Activated CD4-positive, alpha-beta T cell treated with anti-CD3 and anti-CD28 coated beads, Interleukin-2, amount 50 U/mL, for 1 hour (primary cell): ENCODE results near the gene PDE10A.

ENCODE experiments used
- DNase-seq: peaks from one replicate; pipeline ENCODE4 v3.0.0-alpha.2; 2020

Gene PDE10A

DNA sequence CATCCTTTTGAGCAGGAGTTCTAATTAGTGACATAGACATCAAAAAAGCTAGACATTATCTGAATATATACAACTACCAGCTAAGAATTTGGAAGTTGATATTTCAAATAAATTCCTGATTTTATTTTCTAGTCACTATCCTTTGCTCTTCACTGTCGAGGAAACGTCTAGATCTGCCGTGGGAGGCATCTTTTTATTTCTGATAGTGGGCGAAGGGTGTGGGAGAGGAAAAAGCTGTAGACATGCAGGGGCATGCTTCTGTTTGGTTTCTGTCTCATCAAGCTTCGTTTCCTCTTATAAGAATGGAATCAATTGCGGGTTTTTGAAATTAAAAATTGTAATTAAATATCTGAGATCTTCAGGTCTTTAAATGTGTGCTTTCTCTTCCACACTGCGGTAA, 337.4 kb downstream of the PDE10A start:
- no peak for DNase-seq

DNA sequence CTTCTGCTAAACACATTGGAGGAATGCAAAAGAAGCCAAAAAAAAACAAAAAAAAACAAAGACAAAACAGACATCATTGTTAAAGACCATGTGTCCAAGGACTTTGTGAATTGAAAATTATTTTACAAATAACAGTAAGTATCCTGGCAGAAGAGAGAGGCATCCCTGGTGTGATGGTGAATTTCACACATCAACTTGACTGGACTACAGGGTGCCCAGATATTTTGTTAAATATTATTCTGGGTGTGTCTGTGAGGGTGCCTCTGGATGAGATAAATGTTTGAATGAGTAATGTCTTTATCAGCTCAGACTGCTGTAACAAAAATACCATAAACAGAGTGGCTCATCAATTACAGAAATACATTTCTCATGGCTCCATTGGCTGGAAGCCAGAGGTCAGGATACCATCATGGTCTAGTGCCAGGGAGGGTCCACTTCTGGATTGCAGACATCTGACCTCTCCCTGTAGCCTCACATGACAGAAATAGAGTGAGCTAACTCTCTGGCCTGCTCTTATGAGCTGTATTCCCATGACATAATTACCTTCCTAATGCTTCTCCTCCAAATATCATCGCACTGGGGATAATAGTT, 341.4 kb downstream of the PDE10A start:
- DNase-seq, result no peak

DNA sequence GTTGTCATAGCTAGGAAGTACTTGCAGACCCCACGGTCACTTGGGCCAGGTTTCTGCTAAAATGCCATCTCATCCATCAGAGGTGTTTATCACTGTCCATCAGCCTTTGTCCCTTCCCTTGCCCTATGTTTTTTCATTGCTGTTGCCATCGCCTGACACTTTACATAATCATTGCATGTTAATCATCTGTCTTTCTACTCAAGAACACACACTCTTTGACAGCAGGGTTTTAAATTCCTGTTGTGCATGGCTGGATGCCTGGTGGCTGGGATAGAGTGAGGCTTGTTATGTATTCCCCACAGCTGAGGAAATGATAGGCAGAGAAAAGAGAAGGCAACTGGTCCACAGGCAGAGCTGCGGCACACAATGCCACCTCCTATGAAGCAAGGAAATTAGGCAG, 341.9 kb downstream of the PDE10A start:
- DNase-seq, result no peak

DNA sequence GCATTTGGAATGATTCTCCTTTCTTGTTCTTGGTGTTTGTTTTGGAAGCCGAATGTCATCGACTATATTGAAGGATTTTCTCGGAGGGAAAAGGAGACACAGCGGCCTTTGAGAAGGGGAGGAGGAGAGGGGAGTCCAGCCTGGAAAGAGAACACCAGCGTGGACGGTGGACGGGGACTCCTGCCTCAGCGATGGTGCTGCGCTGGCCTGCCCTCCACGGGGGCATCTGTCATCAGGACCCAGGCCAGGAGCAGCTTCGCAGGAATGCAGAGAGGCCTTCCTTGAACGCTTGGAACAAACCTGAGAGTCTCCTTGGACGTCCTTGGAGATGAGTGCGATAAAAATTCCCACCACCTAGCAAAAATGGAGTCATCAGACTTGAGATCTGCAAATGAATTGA, 345.3 kb downstream of the PDE10A start:
- no peak for DNase-seq

DNA sequence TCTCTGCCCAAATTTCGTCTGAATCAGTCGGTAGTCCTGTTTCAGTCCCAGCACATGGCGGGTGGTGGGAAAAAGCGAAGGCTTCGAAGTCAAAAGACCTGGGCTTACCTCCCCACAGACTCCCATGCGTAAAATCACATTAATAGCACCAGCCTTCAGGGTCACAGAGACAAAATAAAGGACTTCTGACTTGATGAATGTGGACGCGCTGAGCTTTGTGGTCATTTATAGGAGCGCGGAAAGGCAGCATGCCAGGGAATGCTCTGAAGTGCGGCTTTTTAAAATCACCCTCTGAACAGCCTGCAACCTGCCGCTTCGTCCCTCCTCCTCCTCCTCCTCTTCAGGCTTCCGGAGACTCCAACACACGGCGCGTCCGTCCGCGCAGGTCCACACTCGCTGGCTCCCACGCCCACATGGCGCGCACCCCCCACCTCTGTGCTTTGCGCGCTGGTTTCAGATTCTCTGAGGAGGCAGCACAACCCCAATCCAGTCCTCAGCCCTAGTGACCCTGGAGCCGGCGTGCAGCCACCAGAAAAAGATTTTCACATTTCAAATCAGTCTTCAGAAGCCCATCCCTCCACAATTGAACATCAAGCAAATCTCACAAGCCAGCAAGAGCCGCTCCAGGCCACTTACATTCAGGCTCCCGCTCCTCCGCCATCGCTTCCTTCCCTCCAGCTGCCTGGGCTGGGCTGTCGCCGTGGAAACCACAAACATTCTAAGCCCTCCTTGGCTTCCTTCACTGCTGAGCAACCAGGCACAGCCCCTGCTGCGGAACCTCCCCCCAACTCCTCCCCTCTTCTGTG, 353.9 kb downstream of the PDE10A start, which contains the start of gene C6orf118:
C6orf118 (minus strand) TSS at position 680 of the 806 bp plus-strand sequence; CDS start at position 661, 19 bp downstream.
- no peak for DNase-seq

DNA sequence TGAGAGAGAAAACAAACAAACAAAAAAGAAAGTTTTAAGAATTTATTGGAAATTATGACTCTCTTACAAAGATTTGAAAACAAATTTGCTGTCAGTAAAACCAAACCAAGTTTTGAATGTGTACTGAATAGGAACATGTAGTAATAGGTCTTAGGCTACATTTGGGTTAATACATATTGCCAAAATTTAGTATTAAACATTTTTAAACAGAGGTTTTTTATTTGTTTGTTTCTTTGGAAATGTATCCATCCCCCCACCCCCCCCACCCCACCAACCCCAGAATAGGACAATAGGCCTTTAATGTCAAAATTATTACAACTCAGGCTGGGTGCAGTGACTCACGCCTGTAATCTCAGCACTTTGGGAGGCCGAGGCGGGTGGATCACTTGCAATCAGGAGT, 356.1 kb downstream of the PDE10A start:
- no peak for DNase-seq

DNA sequence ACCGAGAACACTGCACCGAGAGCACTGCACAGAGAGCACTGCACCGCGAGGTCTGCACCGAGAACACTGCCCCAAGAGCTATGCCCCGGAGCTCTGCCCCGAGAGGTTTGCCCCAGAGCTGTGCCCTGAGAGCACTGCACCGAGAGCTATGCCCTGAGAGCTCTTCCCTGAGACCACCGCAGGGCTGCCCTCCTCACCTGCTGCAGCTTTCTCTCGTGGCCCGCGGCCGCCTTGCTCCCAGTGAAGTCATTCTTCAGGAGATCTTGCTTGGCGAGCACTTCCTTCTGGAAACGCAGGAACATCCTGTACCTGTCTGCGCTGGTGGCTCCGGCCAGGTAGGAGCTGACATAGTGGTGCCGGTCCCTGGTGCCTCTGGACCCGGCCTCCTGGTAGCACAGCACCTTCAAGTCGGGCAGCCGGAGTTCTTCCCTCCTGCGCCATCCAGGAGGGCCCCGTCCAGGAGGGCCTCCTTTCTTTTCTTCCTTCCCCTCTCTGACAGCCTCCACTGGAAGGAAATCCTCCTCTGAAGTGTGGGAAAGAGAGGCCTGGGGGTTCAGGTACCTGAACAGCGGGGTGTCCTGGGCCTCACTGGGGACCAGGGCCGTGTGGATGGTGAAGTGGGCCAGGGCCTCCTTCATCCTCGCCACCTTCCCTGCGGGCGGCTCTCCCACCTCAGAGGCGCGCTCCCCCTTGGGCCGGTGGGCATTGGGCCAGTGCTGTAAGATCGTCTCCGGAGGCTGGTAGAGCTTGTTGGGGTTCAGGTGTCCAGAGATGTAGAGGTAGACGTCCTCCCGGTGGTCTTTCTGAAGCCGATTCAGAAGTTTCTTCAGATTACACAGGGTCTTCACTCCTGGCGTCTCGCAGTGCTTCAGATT, 361.4 kb downstream of the PDE10A start:
- DNase-seq, result no peak

DNA sequence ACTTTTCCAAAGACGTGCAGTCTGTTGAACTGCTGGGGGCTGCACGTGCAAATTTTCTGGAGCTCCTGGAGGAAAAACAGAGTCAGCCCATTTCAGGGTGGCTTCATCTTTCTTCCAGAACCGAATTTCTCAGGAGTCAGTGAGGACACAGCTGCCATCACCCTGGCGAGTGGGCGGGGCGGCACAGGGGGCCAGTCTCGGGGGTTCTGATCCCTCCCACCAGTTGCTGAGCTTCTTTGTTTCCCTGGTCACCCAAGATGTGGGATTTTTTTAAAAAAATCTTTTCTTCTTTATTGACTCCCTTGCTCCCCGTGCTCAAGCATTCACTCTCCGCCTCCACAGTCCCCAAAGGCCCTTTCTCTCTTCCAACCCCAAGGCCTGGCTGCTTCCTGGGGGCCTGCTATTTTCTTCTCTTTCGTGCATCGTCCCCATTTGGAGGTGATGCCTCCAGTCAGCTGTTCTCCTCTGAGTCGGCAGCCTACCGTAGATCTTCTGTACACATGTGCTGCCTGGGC, 362.6 kb downstream of the PDE10A start:
- DNase-seq, result no peak

DNA sequence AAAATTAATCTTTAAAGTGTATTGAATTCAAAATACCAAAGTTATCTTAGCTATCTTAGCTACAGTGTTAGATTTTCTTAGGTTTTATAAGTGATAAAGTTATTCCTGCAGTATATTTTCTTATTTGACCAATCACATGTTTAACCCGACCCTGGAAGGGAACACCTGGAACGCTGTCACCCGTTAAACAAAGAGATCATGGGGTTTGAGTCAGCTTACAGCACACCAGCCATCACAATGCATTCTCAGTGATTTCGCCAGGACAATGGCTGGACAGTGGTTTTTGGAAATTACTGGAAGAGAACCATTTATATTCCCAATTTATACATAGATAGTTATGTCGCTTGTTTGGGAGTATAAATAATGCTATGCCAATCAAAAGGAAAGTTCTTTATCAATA, 364.2 kb downstream of the PDE10A start:
- DNase-seq, result no peak

DNA sequence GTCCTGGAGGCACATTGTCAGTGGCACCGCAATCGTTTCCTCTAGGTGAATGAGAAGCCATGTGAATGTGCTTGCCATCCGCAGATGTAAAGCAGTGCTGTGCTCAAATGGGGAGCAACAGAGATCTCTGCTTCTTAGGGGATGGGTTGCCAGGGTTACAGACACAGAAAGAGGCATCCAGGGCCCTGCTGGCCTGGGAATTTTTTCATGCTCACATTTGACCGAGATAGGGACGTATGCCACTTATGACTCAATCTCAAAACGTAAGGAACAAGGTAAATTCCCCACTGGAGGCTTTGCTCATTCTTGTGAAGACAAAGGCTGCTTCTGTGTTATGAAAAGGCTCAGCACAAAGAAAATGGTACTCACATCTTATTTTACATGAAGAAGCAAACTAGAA, 364.6 kb downstream of the PDE10A start:
- no peak for DNase-seq

DNA sequence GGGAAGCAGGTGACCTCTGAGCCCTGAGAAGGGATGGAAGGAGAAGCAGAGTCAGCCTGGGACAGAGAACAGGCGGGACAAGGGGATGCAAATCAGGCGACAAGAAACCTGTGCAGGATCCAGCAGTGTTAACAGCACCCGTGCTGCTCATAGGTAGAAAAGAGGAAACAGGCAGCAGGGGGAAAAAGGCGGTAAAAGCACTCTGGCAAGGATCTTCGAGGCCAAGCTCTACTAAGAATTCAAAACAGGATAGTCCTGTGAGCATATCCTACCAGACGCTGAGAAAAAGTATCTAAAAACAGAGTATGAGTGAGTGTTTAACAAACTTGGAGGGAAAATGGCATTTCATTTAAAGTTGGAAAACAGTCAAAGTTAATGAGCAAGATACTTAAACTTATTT, 370.4 kb downstream of the PDE10A start:
- no peak for DNase-seq
